Smooth muscle cell (in vitro differentiated cells): Measurements from ENCODE around the gene IGDCC3. TPM values are rescaled to one million over a fixed set of nuclear protein-coding genes. Genes with fewer than 3 reads are reported as not detected.
A peak's percentile ranks its signal among the peaks of the same experiment; 100 is the strongest.

Source experiments
- DNase-seq: peaks from one replicate; lab custom pipeline; 2025; ENCODE audit not compliant: unreplicated experiment; lab: John Stamatoyannopoulos, UW
- H2AFZ ChIP-seq: fragments of 200-600 bp; sonication (generic); 2 replicates; pipeline ENCODE4 v1.6.0; 2016; ENCODE audit warnings: antibody characterized with exemption, low read depth, mild to moderate bottlenecking
- H3F3A ChIP-seq: fragments of 200-600 bp; sonication (generic); 2 replicates; pipeline ENCODE4 v1.6.0; 2017; ENCODE audit warnings: antibody characterized with exemption, low read depth
- H3K27ac ChIP-seq: fragments of 200-600 bp; sonication (generic); 2 replicates; pipeline ENCODE4 v1.5.1; 2016; ENCODE audit warnings: low read depth, mild to moderate bottlenecking
- H3K27me3 ChIP-seq: fragments of 200-600 bp; sonication (generic); 2 replicates; pipeline ENCODE4 v1.6.1; 2016; ENCODE audit warnings: low read depth, mild to moderate bottlenecking
- H3K36me3 ChIP-seq: fragments of 200-600 bp; sonication (generic); 2 replicates; pipeline ENCODE4 v1.5.1; 2016; ENCODE audit warnings: low read depth
- H3K4me1 ChIP-seq: fragments of 200-600 bp; sonication (generic); 2 replicates; pipeline ENCODE4 v1.5.1; 2016; ENCODE audit warnings: low read depth
- H3K4me2 ChIP-seq: fragments of 200-600 bp; sonication (generic); 2 replicates; pipeline ENCODE4 v1.6.0; 2016; ENCODE audit warnings: mild to moderate bottlenecking
- H3K4me3 ChIP-seq: fragments of 200-600 bp; sonication (generic); 2 replicates; pipeline ENCODE4 v1.5.1; 2016; ENCODE audit warnings: mild to moderate bottlenecking
- H3K79me2 ChIP-seq: fragments of 200-600 bp; sonication (generic); 2 replicates; pipeline ENCODE4 v1.6.0; 2016; ENCODE audit warnings: low read depth, mild to moderate bottlenecking
- H3K9ac ChIP-seq: fragments of 200-600 bp; sonication (generic); 2 replicates; pipeline ENCODE4 v1.6.0; 2016; ENCODE audit warnings: low read depth
- H3K9me3 ChIP-seq: fragments of 200-600 bp; sonication (generic); replicated peaks from 2 replicates; pipeline ENCODE4 v1.5.1; 2016; ENCODE audit warnings: low read depth
- H4K20me1 ChIP-seq: fragments of 200-600 bp; sonication (generic); 2 replicates; pipeline ENCODE4 v1.6.0; 2016; ENCODE audit warnings: low read depth
- CTCF ChIP-seq: fragments of 200-600 bp; sonication (generic); IDR thresholded peaks from 2 replicates; pipeline ENCODE4 v1.5.1; 2017; ENCODE audit warnings: borderline replicate concordance, mild to moderate bottlenecking, antibody characterized with exemption; ENCODE audit not compliant: insufficient read depth, poor library complexity, severe bottlenecking
- WGBS: methylation state at CpG from one replicate; pipeline ENCODE4 v1.1.7; 2016; ENCODE audit warnings: low lambda C conversion rate; 5-methylcytosine and 5-hydroxymethylcytosine counted together
- polyA plus RNA-seq: library from polyadenylated mRNA; unstranded; fragments of >200 nt; fragmentation: Nextera tagmentation; extraction: Ambion mirVana; gene quantifications from 2 replicates; pipeline ENCODE4 v1.2.1, GENCODE V29; 2016
- total RNA-seq: library from RNA; depleted of rRNA; stranded (reverse); fragments of >200 nt; gene quantifications from 2 replicates; pipeline ENCODE4 v1.2.3, GENCODE V29; 2014

Gene IGDCC3
- total and polyA plus RNA-seq, 2 experiments from 2014 or later, result 3.2 to 5.9 TPM

GRCh38 chr15:65370885-65371284 is 6.9 kb downstream of the IGDCC3 start:
- no peak overlapping the region for H3K4me2 ChIP-seq
- no peaks in the 10 kb centered on the region for H4K20me1 ChIP-seq
- H3F3A ChIP-seq, result no peaks in the 10 kb centered on the region
- no peak overlapping the region for H3K9ac ChIP-seq
- H3K36me3 ChIP-seq, result no peaks in the 10 kb centered on the region
- DNase-seq, result no peak
- no peaks in the 10 kb centered on the region for H3K79me2 ChIP-seq
- H2AFZ ChIP-seq, result no peak overlapping the region
- TF ChIP-seq CTCF, result no peak
- no peaks in the 10 kb centered on the region for H3K27me3 ChIP-seq
- H3K27ac ChIP-seq, result no peak overlapping the region
- no peak overlapping the region for H3K4me3 ChIP-seq
- peaks cover 45% of the 10 kb centered on the region for H3K4me1 ChIP-seq
- no peaks in the 10 kb centered on the region for H3K9me3 ChIP-seq

GRCh38 chr15:65369651-65370050 is 8.2 kb downstream of the IGDCC3 start:
- no peak overlapping the region for H2AFZ ChIP-seq
- no peaks in the 10 kb centered on the region for H3K9me3 ChIP-seq
- H3F3A ChIP-seq, result no peaks in the 10 kb centered on the region
- DNase-seq, result no peak
- H3K4me3 ChIP-seq, result no peak overlapping the region
- no peaks in the 10 kb centered on the region for H3K79me2 ChIP-seq
- WGBS, result 91% methylated on average over 3 of the region's 3 CpGs
- peaks cover 50% of the 10 kb centered on the region for H3K4me1 ChIP-seq
- no peak overlapping the region for H3K9ac ChIP-seq
- no peaks in the 10 kb centered on the region for H3K36me3 ChIP-seq
- H3K27ac ChIP-seq, result no peak overlapping the region
- no peaks in the 10 kb centered on the region for H4K20me1 ChIP-seq
- no peaks in the 10 kb centered on the region for H3K27me3 ChIP-seq
- no peak for TF ChIP-seq CTCF
- H3K4me2 ChIP-seq, result no peak overlapping the region

- H3K36me3 ChIP-seq, result no peaks in the 10 kb centered on the region
- H3K9ac ChIP-seq, result no peak overlapping the region
- H3K27me3 ChIP-seq, result no peaks in the 10 kb centered on the region
- H3F3A ChIP-seq, result no peaks in the 10 kb centered on the region
- no peak overlapping the region for H3K4me2 ChIP-seq
- no peaks in the 10 kb centered on the region for H4K20me1 ChIP-seq
- H3K27ac ChIP-seq, result no peak overlapping the region
- H3K79me2 ChIP-seq, result no peaks in the 10 kb centered on the region
- DNase-seq, result no peak
- H3K4me3 ChIP-seq, result no peak overlapping the region
- H2AFZ ChIP-seq, result no peak overlapping the region
- no peaks in the 10 kb centered on the region for H3K9me3 ChIP-seq
- peaks cover 50% of the 10 kb centered on the region for H3K4me1 ChIP-seq
- no peak for TF ChIP-seq CTCF
- WGBS, result 83% methylated on average over 3 of the region's 3 CpGs
Measured at GRCh38 chr15:65369212-65369547, 8.6 kb downstream of the IGDCC3 start.

GRCh38 chr15:65368302-65369211 is 9.2 kb downstream of the IGDCC3 start:
- Histone ChIP-seq H3K4me1 (peaks cover 50% of the 10 kb centered on the region), H3K27me3 (no peaks in the 10 kb centered on the region), H3K27ac (no peak overlapping the region), H3K79me2 (no peaks in the 10 kb centered on the region), H3K9me3 (no peaks in the 10 kb centered on the region), H3K4me2 (peak overlapping the region; percentile 13), H3F3A (no peaks in the 10 kb centered on the region), H2AFZ (no peak overlapping the region), H3K9ac (no peak overlapping the region), H3K4me3 (no peak overlapping the region), H3K36me3 (no peaks in the 10 kb centered on the region), H4K20me1 (no peaks in the 10 kb centered on the region)
- TF ChIP-seq CTCF, result no peak
- no peak for DNase-seq
- WGBS, result 11% methylated on average over 12 of the region's 12 CpGs
